GM23338 (cell line): ENCODE results near the gene NGF. TPM values are rescaled to one million over a fixed set of nuclear protein-coding genes. Genes with fewer than 3 reads are reported as not detected.

Experiments
- ATAC-seq: fragments of 200-7000 bp; cut with Tn5 transposase; 3 replicates; pipeline ENCODE4 v1.9.1; 2020
- DNase-seq: peaks from one replicate; pipeline ENCODE4 v3.0.0-alpha.2; 2015; ENCODE audit warnings: low spot score
- H2AFZ ChIP-seq: fragments of 200-600 bp; sonication (generic); 2 replicates; pipeline ENCODE4 v1.8.0; 2016; ENCODE audit warnings: antibody characterized with exemption, mild to moderate bottlenecking, moderate library complexity
- H3F3A ChIP-seq: fragments of 200-600 bp; sonication (generic); replicated peaks from 2 replicates; pipeline ENCODE4 v1.8.0; 2017; ENCODE audit warnings: antibody characterized with exemption, mixed run types, low read depth
- H3K27ac ChIP-seq: fragments of 200-600 bp; sonication (generic); 2 replicates; pipeline ENCODE4 v1.6.1; 2016; ENCODE audit warnings: low read depth
- H3K27me3 ChIP-seq: fragments of 200-600 bp; sonication (generic); 2 replicates; pipeline ENCODE4 v1.8.0; 2016; ENCODE audit warnings: mild to moderate bottlenecking, mixed run types, moderate library complexity; ENCODE audit not compliant: insufficient read depth
- H3K36me3 ChIP-seq: fragments of 200-600 bp; sonication (generic); 2 replicates; pipeline ENCODE4 v1.8.0; 2016; ENCODE audit warnings: mild to moderate bottlenecking; ENCODE audit not compliant: insufficient read depth
- H3K4me1 ChIP-seq: fragments of 200-600 bp; sonication (generic); 2 replicates; pipeline ENCODE4 v1.8.0; 2016; ENCODE audit warnings: mild to moderate bottlenecking, moderate library complexity; ENCODE audit not compliant: insufficient read depth
- H3K4me2 ChIP-seq: fragments of 200-600 bp; sonication (generic); 2 replicates; pipeline ENCODE4 v1.7.1; 2017; ENCODE audit warnings: mixed run types
- H3K4me3 ChIP-seq: fragments of 200-600 bp; sonication (generic); 2 replicates; pipeline ENCODE4 v1.6.1; 2016; ENCODE audit warnings: mixed run types
- H3K79me2 ChIP-seq: fragments of 200-600 bp; sonication (generic); replicated peaks from 2 replicates; pipeline ENCODE4 v1.8.0; 2017; ENCODE audit warnings: mild to moderate bottlenecking; ENCODE audit not compliant: insufficient read depth
- H3K9me2 ChIP-seq: fragments of 200-600 bp; sonication (generic); 2 replicates; pipeline ENCODE4 v1.8.0; 2017; ENCODE audit not compliant: insufficient read depth
- H4K20me1 ChIP-seq: fragments of 200-600 bp; sonication (generic); replicated peaks from 2 replicates; pipeline ENCODE4 v1.8.0; 2017; ENCODE audit warnings: mild to moderate bottlenecking; ENCODE audit not compliant: insufficient read depth
- H3K27ac Mint-ChIP-seq: 2 replicates; pipeline ENCODE4 v1.8.0; 2020; ENCODE audit warnings: inconsistent platforms, mild to moderate bottlenecking, moderate library complexity, mixed read lengths
- H3K27me3 Mint-ChIP-seq: 3 replicates; pipeline ENCODE4 v1.8.0; 2022; ENCODE audit warnings: low read depth, mild to moderate bottlenecking, moderate library complexity, mixed read lengths, inconsistent platforms; ENCODE audit not compliant: insufficient read depth, poor library complexity
- H3K36me3 Mint-ChIP-seq: 3 replicates; pipeline ENCODE4 v1.8.0; 2021; ENCODE audit warnings: low read depth, mild to moderate bottlenecking, inconsistent platforms, moderate library complexity, mixed read lengths
- H3K4me1 Mint-ChIP-seq: 3 replicates; pipeline ENCODE4 v1.8.0; 2020; ENCODE audit warnings: mild to moderate bottlenecking, inconsistent platforms, mixed read lengths
- H3K4me3 Mint-ChIP-seq: 3 replicates; pipeline ENCODE4 v1.8.0; 2021; ENCODE audit warnings: moderate library complexity, mild to moderate bottlenecking, inconsistent platforms, mixed read lengths
- H3K9me3 Mint-ChIP-seq: 3 replicates; pipeline ENCODE4 v1.8.0; 2020; ENCODE audit warnings: moderate library complexity, mild to moderate bottlenecking, inconsistent platforms, mixed read lengths
- CREB1 ChIP-seq: fragments of 250-450 bp; sonication (Bioruptor Pico); IDR thresholded peaks from 2 replicates; pipeline ENCODE4 v1.5.0; 2020; ENCODE audit warnings: low read depth, mild to moderate bottlenecking, moderate library complexity
- ETS1 ChIP-seq: IDR thresholded peaks from 2 replicates; pipeline ENCODE4 v1.6.1; 2016; ENCODE audit warnings: antibody characterized with exemption
- EZH2 ChIP-seq: fragments of 200-600 bp; sonication (generic); IDR thresholded peaks from one replicate; pipeline ENCODE4 v1.8.0; 2017; ENCODE audit warnings: antibody characterized with exemption, mild to moderate bottlenecking, low read depth; ENCODE audit not compliant: unreplicated experiment
- EZH2phosphoT487 ChIP-seq: fragments of 200-600 bp; sonication (generic); IDR thresholded peaks from one replicate; pipeline ENCODE4 v1.8.1; 2018; ENCODE audit warnings: antibody characterized with exemption; ENCODE audit not compliant: unreplicated experiment
- JUNB ChIP-seq: IDR thresholded peaks from one replicate; pipeline ENCODE4 v1.6.1; 2016; ENCODE audit warnings: antibody characterized with exemption; ENCODE audit not compliant: unreplicated experiment
- NANOG ChIP-seq: IDR thresholded peaks from 2 replicates; pipeline ENCODE4 v1.6.1; 2016; ENCODE audit warnings: antibody characterized with exemption, borderline replicate concordance
- POLR2AphosphoS5 ChIP-seq: IDR thresholded peaks from 2 replicates; pipeline ENCODE4 v1.6.1; 2016; ENCODE audit warnings: antibody characterized with exemption, low read depth
- STAT1 ChIP-seq: IDR thresholded peaks from one replicate; pipeline ENCODE4 v1.6.1; 2016; ENCODE audit warnings: antibody characterized with exemption; ENCODE audit not compliant: unreplicated experiment
- ZNF114 ChIP-seq: fragments of 250-450 bp; sonication (Bioruptor Pico); IDR thresholded peaks from 2 replicates; pipeline ENCODE4 v1.5.0; 2020; ENCODE audit warnings: mild to moderate bottlenecking, moderate library complexity
- ZNF331 ChIP-seq: fragments of 250-450 bp; sonication (Bioruptor Pico); IDR thresholded peaks from 2 replicates; pipeline ENCODE4 v1.5.0; 2020; ENCODE audit warnings: low read depth, mild to moderate bottlenecking, moderate library complexity
- ZNF462 ChIP-seq: fragments of 250-450 bp; sonication (Bioruptor Pico); IDR thresholded peaks from 2 replicates; pipeline ENCODE4 v1.5.0; 2020; ENCODE audit warnings: mild to moderate bottlenecking, moderate library complexity
- polyA plus RNA-seq: library from polyadenylated mRNA; unstranded; fragments of >200 nt; fragmentation: Nextera tagmentation; extraction: Ambion mirVana; gene quantifications from 2 replicates; pipeline ENCODE4 v1.2.1, GENCODE V29; 2016
- total RNA-seq: library from RNA; depleted of rRNA; stranded (reverse); fragments of >200 nt; shearing (Covaris generic); gene quantifications from 2 replicates; pipeline ENCODE4 v1.2.3, GENCODE V29; 2014
- TF ChIP-seq, protein P1 (sequence below), 2 experiments: fragments of 200-600 bp in 1 of 2; sonication (generic) in 1 of 2; conservative IDR thresholded peaks; 2 replicates each; pipeline versions ENCODE4 v1.5.1 to v1.6.1; 2016 to 2017; ENCODE audit warnings: antibody characterized with exemption in 2 of 2, low read depth in 2 of 2, mild to moderate bottlenecking in 2 of 2, moderate library complexity in 1 of 2
- TF ChIP-seq, protein P2 (sequence below): IDR thresholded peaks from one replicate; pipeline ENCODE4 v1.6.1; 2018; ENCODE audit warnings: antibody characterized with exemption; ENCODE audit not compliant: unreplicated experiment

Gene NGF
- total and polyA plus RNA-seq, 2 experiments from 2014 or later, result 0.28 to 0.92 TPM

GRCh38 chr1:115300087-115300876, 37.8 kb downstream of the NGF start:
- peaks cover 15% of the 10 kb centered on the region; the same call in 1 of the 2 replicates for H3K9me2 ChIP-seq
- no peaks in the 10 kb centered on the region for H3K36me3 ChIP-seq
- H3K27ac ChIP-seq, result no peak overlapping the region
- H3K4me3 Mint-ChIP-seq, result no peak overlapping the region
- no peaks in the 10 kb centered on the region for H3K27me3 ChIP-seq
- H3K9me3 Mint-ChIP-seq, result no peaks in the 10 kb centered on the region
- peaks cover 18% of the 10 kb centered on the region for H3K4me1 ChIP-seq
- no peaks in the 10 kb centered on the region for H3K79me2 ChIP-seq
- no peak overlapping the region for H3K4me2 ChIP-seq
- TF ChIP-seq, protein P1, sequence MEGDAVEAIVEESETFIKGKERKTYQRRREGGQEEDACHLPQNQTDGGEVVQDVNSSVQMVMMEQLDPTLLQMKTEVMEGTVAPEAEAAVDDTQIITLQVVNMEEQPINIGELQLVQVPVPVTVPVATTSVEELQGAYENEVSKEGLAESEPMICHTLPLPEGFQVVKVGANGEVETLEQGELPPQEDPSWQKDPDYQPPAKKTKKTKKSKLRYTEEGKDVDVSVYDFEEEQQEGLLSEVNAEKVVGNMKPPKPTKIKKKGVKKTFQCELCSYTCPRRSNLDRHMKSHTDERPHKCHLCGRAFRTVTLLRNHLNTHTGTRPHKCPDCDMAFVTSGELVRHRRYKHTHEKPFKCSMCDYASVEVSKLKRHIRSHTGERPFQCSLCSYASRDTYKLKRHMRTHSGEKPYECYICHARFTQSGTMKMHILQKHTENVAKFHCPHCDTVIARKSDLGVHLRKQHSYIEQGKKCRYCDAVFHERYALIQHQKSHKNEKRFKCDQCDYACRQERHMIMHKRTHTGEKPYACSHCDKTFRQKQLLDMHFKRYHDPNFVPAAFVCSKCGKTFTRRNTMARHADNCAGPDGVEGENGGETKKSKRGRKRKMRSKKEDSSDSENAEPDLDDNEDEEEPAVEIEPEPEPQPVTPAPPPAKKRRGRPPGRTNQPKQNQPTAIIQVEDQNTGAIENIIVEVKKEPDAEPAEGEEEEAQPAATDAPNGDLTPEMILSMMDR (conservative IDR thresholded peaks at IDR 0.05; ENCODE audit: low read depth in 2 of 2), result no peak
- no peak for TF ChIP-seq CREB1
- TF ChIP-seq EZH2phosphoT487, result no peak
- no peak for TF ChIP-seq ETS1
- TF ChIP-seq POLR2AphosphoS5, result no peak
- TF ChIP-seq JUNB, result no peak
- no peak for TF ChIP-seq STAT1
- no peak for TF ChIP-seq ZNF462 (CRISPR knock-in tag)
- no peak for TF ChIP-seq ZNF331 (CRISPR knock-in tag)
- TF ChIP-seq ZNF114 (CRISPR knock-in tag), result no peak
- no peak for TF ChIP-seq NANOG
- TF ChIP-seq EZH2, result no peak
- TF ChIP-seq, protein P2, sequence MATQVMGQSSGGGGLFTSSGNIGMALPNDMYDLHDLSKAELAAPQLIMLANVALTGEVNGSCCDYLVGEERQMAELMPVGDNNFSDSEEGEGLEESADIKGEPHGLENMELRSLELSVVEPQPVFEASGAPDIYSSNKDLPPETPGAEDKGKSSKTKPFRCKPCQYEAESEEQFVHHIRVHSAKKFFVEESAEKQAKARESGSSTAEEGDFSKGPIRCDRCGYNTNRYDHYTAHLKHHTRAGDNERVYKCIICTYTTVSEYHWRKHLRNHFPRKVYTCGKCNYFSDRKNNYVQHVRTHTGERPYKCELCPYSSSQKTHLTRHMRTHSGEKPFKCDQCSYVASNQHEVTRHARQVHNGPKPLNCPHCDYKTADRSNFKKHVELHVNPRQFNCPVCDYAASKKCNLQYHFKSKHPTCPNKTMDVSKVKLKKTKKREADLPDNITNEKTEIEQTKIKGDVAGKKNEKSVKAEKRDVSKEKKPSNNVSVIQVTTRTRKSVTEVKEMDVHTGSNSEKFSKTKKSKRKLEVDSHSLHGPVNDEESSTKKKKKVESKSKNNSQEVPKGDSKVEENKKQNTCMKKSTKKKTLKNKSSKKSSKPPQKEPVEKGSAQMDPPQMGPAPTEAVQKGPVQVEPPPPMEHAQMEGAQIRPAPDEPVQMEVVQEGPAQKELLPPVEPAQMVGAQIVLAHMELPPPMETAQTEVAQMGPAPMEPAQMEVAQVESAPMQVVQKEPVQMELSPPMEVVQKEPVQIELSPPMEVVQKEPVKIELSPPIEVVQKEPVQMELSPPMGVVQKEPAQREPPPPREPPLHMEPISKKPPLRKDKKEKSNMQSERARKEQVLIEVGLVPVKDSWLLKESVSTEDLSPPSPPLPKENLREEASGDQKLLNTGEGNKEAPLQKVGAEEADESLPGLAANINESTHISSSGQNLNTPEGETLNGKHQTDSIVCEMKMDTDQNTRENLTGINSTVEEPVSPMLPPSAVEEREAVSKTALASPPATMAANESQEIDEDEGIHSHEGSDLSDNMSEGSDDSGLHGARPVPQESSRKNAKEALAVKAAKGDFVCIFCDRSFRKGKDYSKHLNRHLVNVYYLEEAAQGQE, result no peak
- H3K4me1 Mint-ChIP-seq, result peaks cover 28% of the 10 kb centered on the region
- H3K4me3 ChIP-seq, result no peak overlapping the region
- H4K20me1 ChIP-seq, result no peaks in the 10 kb centered on the region
- peak overlapping the region; percentile 63; the same call in 1 of the 2 replicates for H3K27ac Mint-ChIP-seq
- peak overlapping the region; percentile 21; the same call in 1 of the 2 replicates for H2AFZ ChIP-seq
- DNase-seq, result peak; percentile 12
- H3K27me3 Mint-ChIP-seq, result no peaks in the 10 kb centered on the region
- H3K36me3 Mint-ChIP-seq, result no peaks in the 10 kb centered on the region; the same call in 2 of the 3 replicates
- 0 out of 3 replicates have a peak, but pooled peaks have one; percentile 21 for ATAC-seq
- H3F3A ChIP-seq, result no peaks in the 10 kb centered on the region
